ENCODE results near the gene SYNGAP1.

The SYNGAP1 gene

GRCh38 chr6:33456156-33456555 is 36.3 kb downstream of the SYNGAP1 start:
- no peak overlapping the region for H3K4me3 ChIP-seq (ENCODE audit: control insufficient read depth, low read depth, low read length)
- TF ChIP-seq CTCF (conservative IDR thresholded peaks at IDR 0.05; ENCODE audit: control insufficient read depth, insufficient read depth, low read depth, low read length) = no peak
- DNase-seq (ENCODE audit: low read depth) = no peak

GRCh38 chr6:33458676-33459075 is 38.8 kb downstream of the SYNGAP1 start:
- no peak for DNase-seq (ENCODE audit: low read depth)
- no peak for TF ChIP-seq CTCF (conservative IDR thresholded peaks at IDR 0.05; ENCODE audit: control insufficient read depth, insufficient read depth, low read depth, low read length)
- no peak overlapping the region for H3K4me3 ChIP-seq (ENCODE audit: control insufficient read depth, low read depth, low read length)

GRCh38 chr6:33459226-33459625 is 39.4 kb downstream of the SYNGAP1 start:
- no peak for TF ChIP-seq CTCF (conservative IDR thresholded peaks at IDR 0.05; ENCODE audit: control insufficient read depth, insufficient read depth, low read depth, low read length)
- no peak overlapping the region for H3K4me3 ChIP-seq (ENCODE audit: control insufficient read depth, low read depth, low read length)
- no peak for DNase-seq (ENCODE audit: low read depth)

- DNase-seq (ENCODE audit: low read depth) = no peak
- no peak for TF ChIP-seq CTCF (conservative IDR thresholded peaks at IDR 0.05; ENCODE audit: control insufficient read depth, insufficient read depth, low read depth, low read length)
Observed at GRCh38 chr6:33466075-33466735, 46.3 kb downstream of the SYNGAP1 start.

GRCh38 chr6:33467091-33467490 is 47.2 kb downstream of the SYNGAP1 start:
- H3K4me3 ChIP-seq (ENCODE audit: control insufficient read depth, low read depth, low read length) = no peak overlapping the region
- no peak for TF ChIP-seq CTCF (conservative IDR thresholded peaks at IDR 0.05; ENCODE audit: control insufficient read depth, insufficient read depth, low read depth, low read length)
- no peak for DNase-seq (ENCODE audit: low read depth)

More at GRCh38 chr6:33466075-33466735, 46.3 kb downstream of the SYNGAP1 start:
- no peak overlapping the region for H3K4me3 ChIP-seq (ENCODE audit: control insufficient read depth, low read depth, low read length)

- H3K4me3 ChIP-seq (ENCODE audit: control insufficient read depth, low read depth, low read length) = no peak overlapping the region
- TF ChIP-seq CTCF (conservative IDR thresholded peaks at IDR 0.05; ENCODE audit: control insufficient read depth, insufficient read depth, low read depth, low read length) = no peak
- DNase-seq (ENCODE audit: low read depth) = no peak
Observed at GRCh38 chr6:33469661-33470060, 49.8 kb downstream of the SYNGAP1 start.

- no peak overlapping the region for H3K4me3 ChIP-seq (ENCODE audit: control insufficient read depth, low read depth, low read length)
- TF ChIP-seq CTCF (conservative IDR thresholded peaks at IDR 0.05; ENCODE audit: control insufficient read depth, insufficient read depth, low read depth, low read length) = no peak
- DNase-seq (ENCODE audit: low read depth) = no peak
Observed at GRCh38 chr6:33477864-33478263, 58.0 kb downstream of the SYNGAP1 start.

Measured in fibroblast of mammary gland (primary cell).